HCT116 (cell line): ENCODE measurements around the gene IQCM.

ENCODE experiments used
- ATF3 ChIP-seq: IDR thresholded peaks from 2 replicates; pipeline ENCODE4 v1.6.1; 2012
- CBX3 ChIP-seq: IDR thresholded peaks from 2 replicates; pipeline ENCODE4 v1.6.1; 2012; ENCODE audit warnings: low read depth
- EGR1 ChIP-seq: IDR thresholded peaks from 2 replicates; pipeline ENCODE4 v1.6.1; 2012; ENCODE audit warnings: low read depth
- ELF1 ChIP-seq: IDR thresholded peaks from 2 replicates; pipeline ENCODE4 v1.6.1; 2012; ENCODE audit warnings: low read depth, borderline replicate concordance
- EZH2 ChIP-seq: fragments of 200-600 bp; sonication (generic); IDR thresholded peaks from 2 replicates; pipeline ENCODE4 v1.6.1; 2017; ENCODE audit warnings: antibody characterized with exemption, mixed run types
- JUND ChIP-seq: IDR thresholded peaks from 2 replicates; pipeline ENCODE4 v1.6.1; 2012
- POLR2A ChIP-seq: IDR thresholded peaks from 2 replicates; pipeline ENCODE4 v1.7.0; 2011; ENCODE audit warnings: borderline replicate concordance; ENCODE audit not compliant: insufficient read depth, insufficient read length; ENCODE audit errors: extremely low read depth
- POLR2AphosphoS5 ChIP-seq: IDR thresholded peaks from 2 replicates; pipeline ENCODE4 v1.6.1; 2011; ENCODE audit warnings: mild to moderate bottlenecking, low read depth, low read length, moderate library complexity
- REST ChIP-seq: IDR thresholded peaks from 2 replicates; pipeline ENCODE4 v1.6.1; 2012; ENCODE audit warnings: low read depth
- SIN3A ChIP-seq: IDR thresholded peaks from 2 replicates; pipeline ENCODE4 v1.6.1; 2012; ENCODE audit warnings: low read depth
- YY1 ChIP-seq: IDR thresholded peaks from 2 replicates; pipeline ENCODE4 v1.6.1; 2011; ENCODE audit warnings: low read length, low read depth, moderate library complexity, mild to moderate bottlenecking; ENCODE audit not compliant: insufficient replicate concordance; ENCODE audit errors: extremely low read depth
- ZBTB33 ChIP-seq: IDR thresholded peaks from 2 replicates; pipeline ENCODE4 v1.6.1; 2011; ENCODE audit warnings: mild to moderate bottlenecking, low read length, moderate library complexity; ENCODE audit not compliant: insufficient replicate concordance; ENCODE audit errors: extremely low read depth
- TF ChIP-seq, protein P1 (sequence below), 3 experiments: fragments of 200-600 bp in 1 of 3; sonication (generic) in 1 of 3; IDR thresholded peaks in 2 of 3; conservative IDR thresholded peaks in 1 of 3; 2 replicates each; pipeline ENCODE4 v1.5.1; 2012 to 2017; ENCODE audit warnings: low read depth in 2 of 3, low read length in 2 of 3, antibody characterized with exemption in 1 of 3, borderline replicate concordance in 1 of 3, control low read depth in 1 of 3, mild to moderate bottlenecking in 1 of 3, mixed read lengths in 1 of 3, mixed run types in 1 of 3, moderate library complexity in 1 of 3; ENCODE audit not compliant: insufficient read depth in 1 of 3

DNA sequence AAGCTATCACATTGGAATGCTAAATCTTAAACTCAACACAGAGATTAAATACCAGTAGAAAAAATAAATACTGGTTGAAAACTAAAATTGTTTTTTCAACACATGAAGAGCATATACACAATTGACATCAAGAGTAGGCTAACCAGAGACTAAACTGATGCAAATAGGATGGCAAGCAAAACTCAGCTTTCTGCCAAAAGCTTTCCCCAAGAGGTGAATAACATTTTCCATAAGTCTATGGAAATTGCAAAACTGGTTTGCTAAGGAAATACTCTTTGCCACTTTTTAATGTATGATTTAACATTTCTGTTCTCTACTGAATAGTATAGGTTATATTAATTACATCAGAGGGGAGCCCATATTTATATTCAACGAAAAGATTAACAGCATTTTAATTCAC is 23.8 kb downstream of the IQCM start:
- TF ChIP-seq JUND (no peak), POLR2AphosphoS5 (no peak), EZH2 (no peak), EGR1 (no peak), POLR2A (no peak), REST (no peak), YY1 (no peak), ELF1 (no peak), ATF3 (no peak), ZBTB33 (no peak), SIN3A (no peak), CBX3 (no peak)
- TF ChIP-seq, protein P1, sequence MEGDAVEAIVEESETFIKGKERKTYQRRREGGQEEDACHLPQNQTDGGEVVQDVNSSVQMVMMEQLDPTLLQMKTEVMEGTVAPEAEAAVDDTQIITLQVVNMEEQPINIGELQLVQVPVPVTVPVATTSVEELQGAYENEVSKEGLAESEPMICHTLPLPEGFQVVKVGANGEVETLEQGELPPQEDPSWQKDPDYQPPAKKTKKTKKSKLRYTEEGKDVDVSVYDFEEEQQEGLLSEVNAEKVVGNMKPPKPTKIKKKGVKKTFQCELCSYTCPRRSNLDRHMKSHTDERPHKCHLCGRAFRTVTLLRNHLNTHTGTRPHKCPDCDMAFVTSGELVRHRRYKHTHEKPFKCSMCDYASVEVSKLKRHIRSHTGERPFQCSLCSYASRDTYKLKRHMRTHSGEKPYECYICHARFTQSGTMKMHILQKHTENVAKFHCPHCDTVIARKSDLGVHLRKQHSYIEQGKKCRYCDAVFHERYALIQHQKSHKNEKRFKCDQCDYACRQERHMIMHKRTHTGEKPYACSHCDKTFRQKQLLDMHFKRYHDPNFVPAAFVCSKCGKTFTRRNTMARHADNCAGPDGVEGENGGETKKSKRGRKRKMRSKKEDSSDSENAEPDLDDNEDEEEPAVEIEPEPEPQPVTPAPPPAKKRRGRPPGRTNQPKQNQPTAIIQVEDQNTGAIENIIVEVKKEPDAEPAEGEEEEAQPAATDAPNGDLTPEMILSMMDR (IDR thresholded peaks at IDR 0.05 in 2 of 3, conservative IDR thresholded peaks at IDR 0.05 in 1 of 3; ENCODE audit: borderline replicate concordance in 1 of 3, insufficient read depth in 1 of 3, low read depth in 2 of 3, low read length in 2 of 3), result no peak
